Hematopoietic multipotent progenitor cell treated with erythropoietin and hydrocortisone succinate and interleukin-3 and kit ligand, for 15 days (in vitro differentiated cells): ENCODE results near the gene WDR37.

Experiments used
- DNase-seq: peaks from one replicate; pipeline ENCODE4 v3.0.0-alpha.2; 2015; ENCODE audit warnings: low spot score

The WDR37 gene

GRCh38 chr10:1074748-1075308 is 18.6 kb downstream of the WDR37 start:
- peak; percentile 20 for DNase-seq

DNA sequence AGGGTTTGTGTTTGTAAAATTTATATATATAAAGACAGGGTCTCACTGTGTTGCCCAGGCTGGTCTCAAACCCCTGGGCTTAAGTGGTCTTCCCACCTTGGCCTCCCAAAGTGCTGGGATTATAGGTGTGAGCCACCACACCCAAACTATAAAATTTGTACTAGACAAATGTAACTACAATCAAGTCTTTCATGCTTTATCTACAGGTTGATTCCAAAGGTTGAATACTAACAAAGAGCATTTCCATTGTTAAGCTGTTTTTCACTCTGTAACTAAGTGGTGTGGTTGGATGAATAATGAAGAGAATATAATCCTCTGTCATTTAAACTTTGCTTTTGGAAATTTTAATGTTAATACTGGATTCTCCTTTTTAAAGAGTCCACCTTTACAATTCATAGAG is 22.5 kb downstream of the WDR37 start:
- DNase-seq: no peak

GRCh38 chr10:1083581-1083980 is 27.4 kb downstream of the WDR37 start:
- DNase-seq: no peak

DNA sequence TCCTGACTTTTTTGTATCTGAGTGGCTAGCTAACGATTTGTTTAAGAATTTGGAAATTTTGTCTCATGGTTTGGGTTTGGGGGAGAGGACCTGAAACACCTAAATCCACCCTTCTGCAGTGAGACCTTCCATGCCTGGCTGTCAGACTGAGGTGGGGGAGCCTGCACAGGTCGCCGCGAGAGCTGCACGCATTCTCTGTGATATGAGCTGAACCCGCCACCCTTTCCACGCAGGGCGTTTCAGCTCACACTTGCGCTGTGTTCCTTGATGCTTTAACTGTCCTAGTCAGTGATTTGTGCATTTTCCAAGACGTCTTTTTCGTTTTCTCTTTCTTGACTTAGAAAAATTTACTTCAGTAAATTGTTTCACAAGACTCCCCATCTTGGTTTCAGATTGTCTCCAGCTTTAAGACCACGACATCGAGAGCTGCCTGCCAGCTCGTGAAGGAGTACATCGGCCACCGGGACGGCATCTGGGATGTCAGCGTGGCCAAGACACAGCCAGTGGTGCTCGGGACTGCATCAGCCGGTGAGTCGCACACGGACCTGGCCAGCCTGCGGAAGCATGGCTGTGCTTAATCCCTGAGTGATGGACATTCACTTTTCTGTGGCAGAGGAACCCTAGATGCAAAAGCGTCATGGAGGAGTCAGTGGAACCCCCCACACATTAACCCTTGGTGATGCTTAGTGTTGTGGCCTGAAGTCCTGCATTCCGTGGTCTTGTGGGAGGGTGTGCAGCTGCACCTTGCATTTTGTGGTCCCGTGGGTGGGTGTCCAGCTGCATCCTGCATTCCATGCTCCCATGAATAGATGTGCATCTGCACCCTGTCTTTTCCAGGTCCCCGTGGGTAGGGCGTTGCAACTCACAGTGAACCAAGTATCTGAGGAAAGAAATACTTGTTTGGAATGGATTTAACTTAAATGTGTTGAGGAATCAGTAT is 28.1 kb downstream of the WDR37 start:
- no peak for DNase-seq

- no peak for DNase-seq
Observed at GRCh38 chr10:1085258-1085657, 29.1 kb downstream of the WDR37 start.

GRCh38 chr10:1086787-1087186 is 30.6 kb downstream of the WDR37 start:
- no peak for DNase-seq

DNA sequence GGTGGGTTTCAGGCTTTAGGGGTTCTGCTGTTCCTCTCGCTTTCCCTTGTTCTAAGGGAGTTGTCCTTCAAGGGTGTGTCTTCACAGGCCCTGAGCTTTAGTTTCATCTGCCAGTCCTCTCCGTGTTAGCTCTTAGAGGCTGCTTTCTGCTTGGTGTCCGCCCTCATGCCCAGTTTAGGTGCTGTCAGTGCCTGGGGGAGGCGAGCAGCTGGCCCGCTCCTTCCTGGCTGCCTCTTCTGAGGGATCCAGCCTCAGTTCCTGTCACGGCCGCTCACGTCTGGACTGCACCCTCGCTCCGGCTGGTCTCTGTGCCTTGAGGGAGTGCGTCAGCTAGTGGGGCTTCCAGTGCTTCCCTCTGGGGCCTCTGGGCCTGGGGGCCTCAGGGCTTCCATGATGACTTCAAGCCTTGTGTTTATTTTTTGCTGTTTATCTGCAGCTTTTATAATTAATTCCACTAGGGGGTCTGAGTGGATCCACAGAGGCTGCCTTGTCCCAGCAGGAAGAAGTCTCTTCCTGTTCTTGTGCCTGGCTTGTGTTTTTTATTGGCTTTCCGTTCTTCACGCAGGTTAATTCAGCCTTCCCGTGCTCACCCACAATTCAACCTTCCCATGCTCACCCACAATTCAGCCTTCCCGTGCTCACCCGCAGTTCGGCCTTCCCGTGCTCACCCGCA is 33.0 kb downstream of the WDR37 start:
- DNase-seq: no peak

DNA sequence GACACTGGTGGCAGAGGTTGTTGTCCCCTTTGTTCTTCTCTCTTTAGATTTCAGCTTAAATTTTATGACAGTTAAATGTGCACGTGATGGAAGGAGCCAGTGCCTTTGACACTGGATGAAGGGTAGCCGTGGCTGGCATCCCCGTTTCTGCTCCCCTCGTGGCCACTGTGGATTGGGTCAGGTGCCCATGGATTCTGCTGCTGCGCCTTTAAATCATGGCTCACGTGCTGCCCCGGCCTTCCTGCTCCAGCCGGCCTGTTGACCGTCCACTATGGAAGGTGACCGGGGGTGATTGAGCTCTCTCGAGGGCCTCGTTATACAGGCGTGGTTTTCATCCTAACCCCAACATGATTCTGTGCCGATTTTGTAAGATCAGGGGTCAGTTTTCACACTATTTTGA is 34.5 kb downstream of the WDR37 start:
- DNase-seq: no peak

DNA sequence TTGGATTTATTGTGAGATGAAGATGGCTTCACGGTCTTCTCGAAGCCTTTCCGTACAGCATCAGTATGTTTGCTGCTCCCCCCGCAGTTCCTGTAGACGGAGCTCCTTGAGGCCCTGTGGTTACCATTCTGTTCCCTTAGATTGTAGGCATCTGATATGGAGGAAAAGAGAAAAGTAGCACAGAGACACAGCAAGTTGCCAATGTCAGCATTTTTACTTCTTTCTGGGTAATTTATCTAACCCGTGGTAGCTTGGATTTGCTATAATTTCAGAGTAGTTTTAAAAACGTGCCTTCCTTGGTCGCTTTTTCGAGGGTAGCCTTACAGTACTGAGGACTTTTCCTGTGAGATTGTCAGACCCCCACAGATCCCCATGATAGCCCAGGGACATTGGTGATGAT is 37.5 kb downstream of the WDR37 start:
- no peak for DNase-seq

DNA sequence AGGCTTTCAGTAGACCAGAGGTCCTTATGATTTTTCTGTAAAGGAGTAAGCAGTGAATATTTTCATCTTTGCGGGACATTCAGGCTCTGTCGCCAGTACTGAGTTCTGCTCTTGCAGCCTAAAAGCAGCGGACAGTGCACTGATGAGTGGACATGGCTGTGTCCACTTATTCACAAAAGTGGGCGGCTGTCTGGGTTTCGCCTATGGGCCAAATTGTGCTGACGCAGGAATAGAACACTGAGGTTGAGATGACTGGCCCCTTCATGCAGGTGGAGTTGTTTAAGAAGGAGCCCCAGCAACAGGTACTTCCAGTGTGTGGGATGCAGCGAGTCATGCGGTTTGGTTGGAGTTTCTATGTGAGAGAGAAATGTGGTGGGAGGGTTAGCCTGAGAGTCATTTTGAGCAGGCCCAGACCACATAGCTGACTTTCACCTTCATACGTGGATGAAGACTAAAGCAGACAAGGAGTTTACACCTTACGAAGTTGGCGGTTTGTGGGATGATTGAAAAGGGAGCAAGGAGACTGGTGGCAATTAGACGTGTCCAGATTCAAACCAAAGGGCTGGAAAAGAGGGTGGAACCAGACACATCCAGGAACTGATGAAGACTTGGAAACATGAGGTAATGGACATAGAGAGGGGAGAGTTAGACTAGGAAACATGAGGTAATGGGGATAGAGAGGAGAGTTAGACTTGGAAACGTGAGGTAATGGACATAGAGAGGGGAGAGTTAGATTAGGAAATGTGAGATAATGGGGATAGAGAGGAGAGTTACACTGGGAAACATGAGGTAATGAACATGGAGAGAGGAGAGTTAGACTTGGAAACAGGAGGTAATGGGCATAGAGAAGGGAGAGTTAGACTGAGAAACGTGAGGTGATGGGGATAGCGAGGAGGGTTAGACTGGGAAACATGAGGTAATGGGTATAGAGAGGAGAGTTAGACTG is 38.2 kb downstream of the WDR37 start:
- DNase-seq: no peak

- DNase-seq: no peak
Observed at GRCh38 chr10:1095498-1095897, 39.3 kb downstream of the WDR37 start.

DNA sequence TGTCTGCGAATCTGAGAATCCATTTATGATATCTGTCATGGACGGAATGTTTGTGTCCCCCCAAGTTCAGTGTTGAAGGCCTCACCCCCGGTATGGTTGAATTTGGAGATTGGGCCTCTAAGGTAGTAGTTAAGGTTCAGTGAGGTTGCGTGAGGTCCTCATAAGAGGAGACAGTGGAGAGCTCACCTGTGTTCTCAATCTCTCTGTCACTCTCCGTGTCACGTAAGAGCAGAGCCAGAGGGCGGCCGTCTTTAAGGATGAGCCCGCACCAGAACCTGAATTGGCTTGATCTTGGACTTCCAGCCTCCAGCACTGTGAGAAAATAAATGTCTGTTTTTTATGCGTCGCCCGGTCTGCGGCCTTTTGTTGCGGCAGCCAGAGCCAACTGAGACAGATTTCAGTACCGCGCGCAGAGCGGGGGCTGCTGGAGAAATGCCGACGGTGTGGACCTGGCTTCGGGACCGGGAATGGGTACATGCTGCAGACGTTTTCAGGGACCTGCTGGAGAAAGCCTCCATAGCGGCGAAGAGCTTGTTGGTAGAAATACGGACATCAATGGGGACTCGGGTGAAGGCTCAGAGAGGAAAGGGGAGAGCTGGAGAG is 40.2 kb downstream of the WDR37 start:
- no peak for DNase-seq

- no peak for DNase-seq
Observed at GRCh38 chr10:1097436-1097835, 41.3 kb downstream of the WDR37 start.

GRCh38 chr10:1100143-1100542 is 44.0 kb downstream of the WDR37 start:
- no peak for DNase-seq

DNA sequence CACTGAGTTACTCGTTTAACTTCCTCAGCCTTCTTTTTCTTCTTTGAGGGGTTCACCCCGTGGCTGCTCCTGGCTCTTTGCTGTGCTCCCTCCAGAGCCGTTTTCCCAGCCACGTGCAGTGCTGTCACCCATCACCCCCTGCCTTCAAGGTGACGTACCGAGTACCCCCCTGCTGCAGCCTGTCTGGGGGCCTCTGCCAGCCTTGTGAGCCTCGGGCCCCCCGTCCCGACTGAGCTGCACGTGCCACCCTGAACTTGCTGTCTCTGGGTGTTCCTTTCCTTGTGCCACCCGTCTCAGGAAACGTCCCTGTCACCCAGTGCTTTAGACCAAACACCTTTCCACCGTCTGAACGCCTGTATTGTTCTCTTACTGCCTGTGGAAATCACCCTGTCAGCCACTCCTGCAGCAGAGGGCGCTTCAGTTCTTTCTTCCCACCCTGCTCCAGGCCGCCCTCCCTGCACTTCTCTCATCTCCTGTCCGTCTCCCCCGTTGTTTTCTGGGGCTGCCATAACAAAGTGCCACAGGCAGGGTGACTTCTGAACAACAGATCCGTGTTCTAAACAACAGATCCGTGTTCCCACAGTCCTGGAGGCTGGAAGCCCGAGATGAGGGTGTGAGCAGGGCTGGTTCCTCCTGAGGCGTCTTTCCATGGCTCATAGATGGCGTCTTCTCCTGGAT is 44.6 kb downstream of the WDR37 start:
- no peak for DNase-seq

DNA sequence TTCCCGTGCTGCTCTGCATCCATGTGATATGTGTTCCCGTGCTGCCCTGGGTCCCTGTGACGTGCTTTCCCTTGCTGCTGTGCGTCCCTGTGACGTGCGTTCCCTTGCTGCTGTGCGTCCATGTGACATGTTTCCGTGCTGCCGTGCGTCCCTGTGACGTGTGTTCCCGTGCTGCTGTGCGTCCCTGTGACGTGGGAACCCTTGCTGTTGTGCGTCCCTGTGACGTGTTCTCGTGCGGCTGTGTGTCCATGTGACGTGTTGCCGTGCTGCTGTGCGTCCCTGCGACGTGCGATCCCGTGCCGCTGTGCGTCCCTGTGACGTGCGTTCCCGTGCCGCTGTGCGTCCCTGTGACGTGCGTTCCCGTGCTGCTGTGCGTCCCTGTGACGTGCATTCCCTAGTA is 45.8 kb downstream of the WDR37 start:
- no peak for DNase-seq

DNA sequence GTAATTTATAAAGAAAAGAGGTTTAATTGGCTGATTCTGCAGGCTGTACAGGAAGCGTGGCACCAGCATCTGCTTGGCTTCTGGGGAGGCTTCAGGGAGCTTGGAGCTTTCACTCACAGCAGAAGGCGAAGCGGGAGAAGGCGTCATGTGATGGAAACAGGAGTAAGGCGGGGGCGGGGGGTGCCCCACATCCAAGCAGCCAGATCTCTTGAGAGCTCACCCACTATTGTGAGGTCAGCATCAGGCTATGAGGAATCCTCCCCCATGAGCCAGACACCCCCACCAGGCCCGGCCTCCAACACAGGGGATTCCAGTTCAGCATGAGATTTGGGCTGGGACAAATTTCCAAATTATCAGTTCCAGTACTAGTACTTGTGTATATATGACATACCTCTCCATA is 46.2 kb downstream of the WDR37 start:
- DNase-seq: no peak

DNA sequence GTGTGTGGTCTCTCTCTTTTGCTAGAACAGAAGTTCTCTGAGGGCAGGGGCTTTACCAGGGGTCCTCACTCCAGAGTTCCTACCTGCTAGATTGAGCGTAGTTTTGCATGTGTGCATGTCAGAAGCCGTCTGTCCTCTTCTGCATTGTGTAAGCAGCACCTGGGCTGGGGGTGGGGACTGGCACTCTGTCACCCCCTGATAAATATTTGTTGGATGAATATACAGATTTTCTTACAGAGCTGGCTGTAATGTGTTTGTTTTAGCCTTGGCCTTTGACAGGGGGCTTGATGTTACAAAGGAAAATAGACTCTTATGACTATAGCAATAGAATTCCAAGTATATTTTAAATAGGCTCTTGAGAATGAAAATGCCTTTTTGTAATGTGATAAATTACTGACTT is 46.6 kb downstream of the WDR37 start:
- no peak for DNase-seq

DNA sequence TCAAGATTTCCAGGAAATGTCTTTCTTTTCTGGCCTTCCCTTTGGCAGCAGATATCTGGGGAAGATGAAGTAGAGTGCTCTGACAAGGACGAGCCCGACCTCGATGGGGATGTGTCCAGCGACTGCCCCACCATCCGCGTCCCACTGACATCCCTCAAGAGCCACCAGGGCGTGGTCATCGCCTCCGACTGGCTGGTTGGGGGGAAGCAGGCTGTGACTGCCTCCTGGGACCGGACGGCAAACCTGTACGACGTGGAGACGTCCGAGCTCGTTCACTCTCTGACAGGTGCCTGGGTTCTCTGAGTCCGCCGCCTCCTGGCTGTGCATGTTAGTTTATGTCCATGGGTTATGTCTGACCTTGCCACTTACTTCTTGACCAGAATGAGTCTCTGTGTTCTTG is 47.4 kb downstream of the WDR37 start:
- no peak for DNase-seq

DNA sequence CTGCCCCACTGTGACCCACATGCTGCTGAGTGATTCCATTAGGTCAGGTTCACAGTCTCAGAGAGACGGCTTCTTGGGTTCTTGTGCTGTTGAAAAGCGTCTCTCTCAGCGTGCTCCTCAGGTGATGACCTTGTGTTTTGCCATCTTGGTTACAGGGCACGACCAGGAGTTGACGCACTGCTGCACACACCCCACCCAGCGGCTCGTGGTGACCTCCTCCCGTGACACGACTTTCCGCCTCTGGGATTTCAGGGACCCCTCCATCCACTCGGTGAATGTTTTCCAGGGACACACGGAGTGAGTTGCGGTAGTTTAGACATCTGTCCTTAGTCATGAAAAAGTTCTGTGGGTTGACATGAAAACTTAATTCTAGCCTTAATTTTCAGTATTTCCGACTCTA is 48.8 kb downstream of the WDR37 start:
- DNase-seq: no peak

DNA sequence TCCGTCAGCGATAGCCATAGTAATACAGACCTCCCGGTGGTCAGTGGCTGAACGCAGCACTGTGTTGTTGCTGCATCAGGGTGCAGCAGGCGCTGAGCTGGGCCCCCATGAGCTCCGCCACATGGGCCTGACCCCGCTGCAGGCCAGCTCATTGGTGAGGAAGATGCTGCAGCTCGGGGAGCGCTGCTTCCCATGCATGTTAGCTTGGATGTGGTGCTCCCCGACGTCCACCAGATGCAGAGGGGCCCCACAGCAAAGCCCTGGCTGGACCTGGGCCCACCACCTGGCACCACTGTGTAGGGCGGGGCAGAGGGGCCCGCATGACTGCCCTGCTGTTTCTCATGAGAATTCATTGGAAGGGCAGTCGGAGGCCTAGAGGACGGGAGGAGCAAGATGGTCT is 50.8 kb downstream of the WDR37 start:
- DNase-seq: no peak
